ENCODE results near the gene ZBTB16. TPM values are rescaled to one million over a fixed set of nuclear protein-coding genes. Genes with fewer than 3 reads are reported as not detected.

ZBTB16 gene
- total and polyA plus RNA-seq, 7 donors, result 9.9 to 197 (median 99.5) TPM

DNA sequence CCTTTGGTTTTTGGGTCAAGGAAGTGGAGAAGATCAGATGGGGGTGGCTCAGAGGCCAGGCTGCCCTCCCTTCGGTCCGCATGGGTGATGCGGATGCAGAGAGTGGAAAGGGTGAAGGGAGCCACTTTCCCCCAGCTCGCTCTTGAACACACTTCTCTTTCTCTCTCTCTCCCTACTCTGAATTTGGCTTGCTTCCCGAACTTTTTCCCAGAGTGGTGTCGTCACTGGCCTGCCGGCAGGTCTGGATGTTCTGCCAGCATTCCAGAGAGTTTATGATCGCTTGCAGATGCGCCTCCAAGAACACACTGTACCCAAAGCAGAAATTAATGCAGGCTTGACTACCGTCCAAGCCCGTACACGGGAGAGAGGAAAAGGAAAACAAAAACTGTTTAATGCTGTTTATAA lies 103.2 kb downstream of the ZBTB16 start:
- Histone ChIP-seq H3K27me3 (no peaks in the 10 kb centered on the region), H3K27ac (peak overlapping the region; percentile 94 to 99 (median 97)), H3K36me3 (peaks cover 3 to 12% (median 4%) of the 10 kb centered on the region in 4 donors), H3K4me1 (peaks cover 0 to 93% (median 90%) of the 10 kb centered on the region in 4 donors), H3K9me3 (no peaks in the 10 kb centered on the region), H3K4me3 (peak overlapping the region in 1 of 4 donors; percentile 34)
- WGBS, 2 donors, result 7 to 52% methylated on average over 12 of the region's 12 CpGs
- intact Hi-C loops (cut with DNase I), result loop anchor here (2.0 to 5.0 kb wide), 2 partner anchors 95 to 104 kb away; partner anchors contain the start of gene ZBTB16
- peak; percentile 99 for DNase-seq
- TF ChIP-seq POLR2A (IDR thresholded peaks at IDR 0.05) (peak; percentile 32 to 48), EP300 (IDR thresholded peaks at IDR 0.05) (peak; percentile 100), POLR2AphosphoS5 (IDR thresholded peaks at IDR 0.05) (peak; percentile 99 to 100 (median 99))
- TF ChIP-seq, protein P1, sequence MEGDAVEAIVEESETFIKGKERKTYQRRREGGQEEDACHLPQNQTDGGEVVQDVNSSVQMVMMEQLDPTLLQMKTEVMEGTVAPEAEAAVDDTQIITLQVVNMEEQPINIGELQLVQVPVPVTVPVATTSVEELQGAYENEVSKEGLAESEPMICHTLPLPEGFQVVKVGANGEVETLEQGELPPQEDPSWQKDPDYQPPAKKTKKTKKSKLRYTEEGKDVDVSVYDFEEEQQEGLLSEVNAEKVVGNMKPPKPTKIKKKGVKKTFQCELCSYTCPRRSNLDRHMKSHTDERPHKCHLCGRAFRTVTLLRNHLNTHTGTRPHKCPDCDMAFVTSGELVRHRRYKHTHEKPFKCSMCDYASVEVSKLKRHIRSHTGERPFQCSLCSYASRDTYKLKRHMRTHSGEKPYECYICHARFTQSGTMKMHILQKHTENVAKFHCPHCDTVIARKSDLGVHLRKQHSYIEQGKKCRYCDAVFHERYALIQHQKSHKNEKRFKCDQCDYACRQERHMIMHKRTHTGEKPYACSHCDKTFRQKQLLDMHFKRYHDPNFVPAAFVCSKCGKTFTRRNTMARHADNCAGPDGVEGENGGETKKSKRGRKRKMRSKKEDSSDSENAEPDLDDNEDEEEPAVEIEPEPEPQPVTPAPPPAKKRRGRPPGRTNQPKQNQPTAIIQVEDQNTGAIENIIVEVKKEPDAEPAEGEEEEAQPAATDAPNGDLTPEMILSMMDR (IDR thresholded peaks at IDR 0.05), result no peak

DNA sequence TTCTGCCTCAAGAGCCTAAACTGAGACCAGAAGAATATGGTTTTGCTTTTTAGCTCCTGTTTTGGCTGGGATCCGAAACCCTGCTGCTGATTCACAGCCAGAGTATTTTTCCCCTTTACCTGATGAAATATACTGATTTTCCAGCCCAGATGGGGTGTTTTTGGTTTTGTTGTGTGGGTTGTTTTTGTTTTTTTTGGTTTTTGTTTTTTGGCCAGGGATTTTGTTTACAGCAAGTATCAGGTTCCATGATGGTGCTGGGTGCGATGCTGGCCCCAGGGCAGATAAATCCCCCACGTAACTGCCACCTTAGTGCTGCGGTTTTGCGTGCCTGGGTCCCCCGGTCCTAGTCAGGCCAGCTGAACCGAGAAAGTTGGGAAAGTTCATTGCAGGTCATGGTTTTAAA lies 103.7 kb downstream of the ZBTB16 start:
- no peaks in the 10 kb centered on the region for H3K9me3 ChIP-seq
- peaks cover 0 to 93% (median 90%) of the 10 kb centered on the region in 4 donors for H3K4me1 ChIP-seq
- H3K27ac ChIP-seq, result peak overlapping the region; percentile 94 to 99 (median 97)
- no peaks in the 10 kb centered on the region for H3K27me3 ChIP-seq
- TF ChIP-seq POLR2AphosphoS5 (IDR thresholded peaks at IDR 0.05) (no peak), EP300 (IDR thresholded peaks at IDR 0.05) (peak in 2 of 4 donors; percentile 6 to 74), POLR2A (IDR thresholded peaks at IDR 0.05) (no peak)
- TF ChIP-seq, protein P1 (IDR thresholded peaks at IDR 0.05), result no peak
- intact Hi-C loops (cut with DNase I), result loop anchor here (2.0 to 5.0 kb wide), 2 partner anchors 94 to 104 kb away; partner anchors contain the start of gene ZBTB16
- 32 to 67% methylated on average over 7 of the region's 7 CpGs for WGBS, 2 donors
- H3K4me3 ChIP-seq, result peak overlapping the region in 3 of 4 donors; percentile 4 to 34 (median 27)
- peaks cover 0 to 6% (median 0%) of the 10 kb centered on the region in 4 donors for H3K36me3 ChIP-seq
- peak; percentile 89 for DNase-seq

DNA sequence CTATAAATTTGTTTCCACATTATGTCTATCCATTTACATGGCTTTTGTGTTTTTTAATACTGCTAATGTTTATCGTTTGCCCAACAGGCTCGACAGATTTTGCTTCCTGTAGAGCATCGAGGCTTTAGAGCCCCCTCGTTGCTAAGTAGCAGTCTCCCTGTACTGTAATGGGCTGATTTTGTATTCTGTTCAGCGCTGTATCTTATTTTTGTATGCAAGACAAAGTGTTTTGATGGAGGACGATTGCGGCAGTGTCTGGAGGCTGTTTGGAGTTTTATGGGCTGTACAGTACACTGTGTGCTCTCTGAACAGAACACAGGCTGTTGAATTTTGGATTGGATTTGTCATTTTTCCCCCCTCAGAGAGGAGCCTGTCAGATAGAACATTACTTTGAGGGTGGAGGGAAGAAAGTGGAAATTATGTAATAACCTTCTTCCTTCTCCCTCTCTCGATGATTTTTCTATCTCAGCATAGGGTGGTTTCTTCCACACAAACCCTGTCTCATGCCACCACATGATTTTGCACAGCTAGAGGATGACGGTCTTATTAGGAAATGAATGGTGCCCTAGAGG lies 104.4 kb downstream of the ZBTB16 start:
- intact Hi-C loops (cut with DNase I), result loop anchor here (1.0 to 5.0 kb wide), 6 partner anchors 15 to 131 kb away; partner anchors contain the start of gene ZBTB16
- peak; percentile 95 for DNase-seq
- WGBS, 2 donors, result 33 to 61% methylated on average over 9 of the region's 9 CpGs

DNA sequence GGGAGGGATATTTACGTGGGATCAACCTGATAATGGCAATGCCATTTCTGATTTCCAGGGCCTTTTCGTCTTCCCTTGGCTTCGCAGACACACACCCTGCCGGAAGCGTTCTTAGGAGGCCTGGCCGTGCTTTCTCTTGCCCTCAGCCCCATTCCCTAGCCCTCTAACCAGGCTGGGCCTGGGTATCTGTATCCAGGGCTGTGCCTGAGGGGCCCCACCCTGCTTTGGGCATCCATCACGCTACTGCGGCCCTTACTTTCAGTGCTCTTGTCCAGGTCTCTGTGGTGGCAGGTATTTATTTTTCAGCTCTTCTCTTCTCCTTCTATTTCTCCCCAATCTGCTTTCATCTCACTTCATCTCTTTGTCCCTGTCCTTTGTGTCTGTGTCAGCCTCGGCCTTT lies 105.0 kb downstream of the ZBTB16 start:
- H3K27ac ChIP-seq, result peak overlapping the region; percentile 94 to 99 (median 97)
- peaks cover 0 to 93% (median 90%) of the 10 kb centered on the region in 4 donors for H3K4me1 ChIP-seq
- peak; percentile 66 for DNase-seq
- 93 to 94% methylated on average over 9 of the region's 9 CpGs for WGBS, 2 donors
- no peaks in the 10 kb centered on the region for H3K36me3 ChIP-seq
- no peaks in the 10 kb centered on the region for H3K9me3 ChIP-seq
- intact Hi-C loops (cut with DNase I), result loop anchor here (1.0 to 5.0 kb wide), 5 partner anchors 15 to 131 kb away; no protein-coding TSS in a partner anchor
- H3K4me3 ChIP-seq, result no peak overlapping the region
- TF ChIP-seq, protein P1 (IDR thresholded peaks at IDR 0.05), result no peak
- TF ChIP-seq EP300 (IDR thresholded peaks at IDR 0.05) (no peak), POLR2A (IDR thresholded peaks at IDR 0.05) (no peak), POLR2AphosphoS5 (IDR thresholded peaks at IDR 0.05) (no peak)
- H3K27me3 ChIP-seq, result no peaks in the 10 kb centered on the region

More for the DNA sequence above, 104.4 kb downstream of the ZBTB16 start:
- H3K9me3 ChIP-seq, result no peaks in the 10 kb centered on the region
- no peaks in the 10 kb centered on the region for H3K27me3 ChIP-seq
- H3K36me3 ChIP-seq, result no peaks in the 10 kb centered on the region
- H3K4me3 ChIP-seq, result peak overlapping the region in 3 of 4 donors; percentile 4 to 34 (median 27)
- H3K27ac ChIP-seq, result peak overlapping the region; percentile 94 to 99 (median 97)
- TF ChIP-seq EP300 (IDR thresholded peaks at IDR 0.05) (peak; percentile 100), POLR2AphosphoS5 (IDR thresholded peaks at IDR 0.05) (peak; percentile 96 to 98 (median 98)), POLR2A (IDR thresholded peaks at IDR 0.05) (peak; percentile 18 to 29)
- TF ChIP-seq, protein P1 (IDR thresholded peaks at IDR 0.05), result no peak
- H3K4me1 ChIP-seq, result peaks cover 0 to 93% (median 90%) of the 10 kb centered on the region in 4 donors

Measured in sigmoid colon (tissue), 7 donors.